Thyroid gland (tissue), 4 donors: ENCODE data around the gene SNRPA.

Experiments used
- CTCF ChIP-seq, 6 experiments: fragments of 200-600 bp in 3 of 6; fragments of 450-650 bp in 3 of 6; sonication (generic) in 3 of 6; IDR thresholded peaks; one replicate each; pipeline ENCODE4 v1.5.1; 2016 to 2019; ENCODE audit warnings: antibody characterized with exemption in 6 of 6, mild to moderate bottlenecking in 2 of 6, inconsistent platforms in 1 of 6, moderate library complexity in 1 of 6
- POLR2A ChIP-seq, 2 donors: fragments of 450-650 bp; IDR thresholded peaks; one replicate each; pipeline ENCODE4 v1.6.1; 2017; ENCODE audit warnings: antibody characterized with exemption in 2 of 2, mild to moderate bottlenecking in 2 of 2, moderate library complexity in 1 of 2

GRCh38 chr19:40740747-40741146 lies 10.3 kb upstream of the SNRPA start:
- TF ChIP-seq CTCF (IDR thresholded peaks at IDR 0.05), result no peak
- TF ChIP-seq POLR2A (IDR thresholded peaks at IDR 0.05), result no peak
